Smooth muscle cell (in vitro differentiated cells): ENCODE results near the gene MYO1A. TPM values are rescaled to one million over a fixed set of nuclear protein-coding genes. Genes with fewer than 3 reads are reported as not detected.
A peak's percentile ranks its signal among the peaks of the same experiment; 100 is the strongest.

Experiments
- DNase-seq: peaks from one replicate; lab custom pipeline; 2025; ENCODE audit not compliant: unreplicated experiment; lab: John Stamatoyannopoulos, UW
- H2AFZ ChIP-seq: fragments of 200-600 bp; sonication (generic); 2 replicates; pipeline ENCODE4 v1.6.0; 2016; ENCODE audit warnings: antibody characterized with exemption, low read depth, mild to moderate bottlenecking
- H3F3A ChIP-seq: fragments of 200-600 bp; sonication (generic); 2 replicates; pipeline ENCODE4 v1.6.0; 2017; ENCODE audit warnings: antibody characterized with exemption, low read depth
- H3K27ac ChIP-seq: fragments of 200-600 bp; sonication (generic); 2 replicates; pipeline ENCODE4 v1.5.1; 2016; ENCODE audit warnings: low read depth, mild to moderate bottlenecking
- H3K27me3 ChIP-seq: fragments of 200-600 bp; sonication (generic); 2 replicates; pipeline ENCODE4 v1.6.1; 2016; ENCODE audit warnings: low read depth, mild to moderate bottlenecking
- H3K36me3 ChIP-seq: fragments of 200-600 bp; sonication (generic); 2 replicates; pipeline ENCODE4 v1.5.1; 2016; ENCODE audit warnings: low read depth
- H3K4me1 ChIP-seq: fragments of 200-600 bp; sonication (generic); 2 replicates; pipeline ENCODE4 v1.5.1; 2016; ENCODE audit warnings: low read depth
- H3K4me2 ChIP-seq: fragments of 200-600 bp; sonication (generic); 2 replicates; pipeline ENCODE4 v1.6.0; 2016; ENCODE audit warnings: mild to moderate bottlenecking
- H3K4me3 ChIP-seq: fragments of 200-600 bp; sonication (generic); 2 replicates; pipeline ENCODE4 v1.5.1; 2016; ENCODE audit warnings: mild to moderate bottlenecking
- H3K79me2 ChIP-seq: fragments of 200-600 bp; sonication (generic); 2 replicates; pipeline ENCODE4 v1.6.0; 2016; ENCODE audit warnings: low read depth, mild to moderate bottlenecking
- H3K9ac ChIP-seq: fragments of 200-600 bp; sonication (generic); 2 replicates; pipeline ENCODE4 v1.6.0; 2016; ENCODE audit warnings: low read depth
- H3K9me3 ChIP-seq: fragments of 200-600 bp; sonication (generic); replicated peaks from 2 replicates; pipeline ENCODE4 v1.5.1; 2016; ENCODE audit warnings: low read depth
- H4K20me1 ChIP-seq: fragments of 200-600 bp; sonication (generic); 2 replicates; pipeline ENCODE4 v1.6.0; 2016; ENCODE audit warnings: low read depth
- WGBS: methylation state at CpG from one replicate; pipeline ENCODE4 v1.1.7; 2016; ENCODE audit warnings: low lambda C conversion rate; 5-methylcytosine and 5-hydroxymethylcytosine counted together
- polyA plus RNA-seq: library from polyadenylated mRNA; unstranded; fragments of >200 nt; fragmentation: Nextera tagmentation; extraction: Ambion mirVana; gene quantifications from 2 replicates; pipeline ENCODE4 v1.2.1, GENCODE V29; 2016
- total RNA-seq: library from RNA; depleted of rRNA; stranded (reverse); fragments of >200 nt; gene quantifications from 2 replicates; pipeline ENCODE4 v1.2.3, GENCODE V29; 2014
- TF ChIP-seq, protein P1 (sequence below): fragments of 200-600 bp; sonication (generic); IDR thresholded peaks from 2 replicates; pipeline ENCODE4 v1.5.1; 2017; ENCODE audit warnings: borderline replicate concordance, mild to moderate bottlenecking, antibody characterized with exemption; ENCODE audit not compliant: insufficient read depth, poor library complexity, severe bottlenecking

Gene MYO1A
- total and polyA plus RNA-seq, 2 experiments from 2014 or later = not detected

- Histone ChIP-seq H3K4me3 (peak within 1 kb of the TSS; percentile 88), H3K79me2 (peaks cover 32% of the 10 kb centered on the region), H3K9ac (peak within 1 kb of the TSS; percentile 80), H3K36me3 (no peaks in the 10 kb centered on the region), H4K20me1 (peaks cover 16% of the 10 kb centered on the region), H3K27ac (peak within 1 kb of the TSS; percentile 32), H3K4me2 (peak within 1 kb of the TSS; percentile 97), H3K4me1 (peaks cover 7% of the 10 kb centered on the region), H3K27me3 (no peaks in the 10 kb centered on the region), H2AFZ (peak within 1 kb of the TSS; percentile 47), H3K9me3 (no peaks in the 10 kb centered on the region), H3F3A (peaks cover 11% of the 10 kb centered on the region)
- TF ChIP-seq, protein P1, sequence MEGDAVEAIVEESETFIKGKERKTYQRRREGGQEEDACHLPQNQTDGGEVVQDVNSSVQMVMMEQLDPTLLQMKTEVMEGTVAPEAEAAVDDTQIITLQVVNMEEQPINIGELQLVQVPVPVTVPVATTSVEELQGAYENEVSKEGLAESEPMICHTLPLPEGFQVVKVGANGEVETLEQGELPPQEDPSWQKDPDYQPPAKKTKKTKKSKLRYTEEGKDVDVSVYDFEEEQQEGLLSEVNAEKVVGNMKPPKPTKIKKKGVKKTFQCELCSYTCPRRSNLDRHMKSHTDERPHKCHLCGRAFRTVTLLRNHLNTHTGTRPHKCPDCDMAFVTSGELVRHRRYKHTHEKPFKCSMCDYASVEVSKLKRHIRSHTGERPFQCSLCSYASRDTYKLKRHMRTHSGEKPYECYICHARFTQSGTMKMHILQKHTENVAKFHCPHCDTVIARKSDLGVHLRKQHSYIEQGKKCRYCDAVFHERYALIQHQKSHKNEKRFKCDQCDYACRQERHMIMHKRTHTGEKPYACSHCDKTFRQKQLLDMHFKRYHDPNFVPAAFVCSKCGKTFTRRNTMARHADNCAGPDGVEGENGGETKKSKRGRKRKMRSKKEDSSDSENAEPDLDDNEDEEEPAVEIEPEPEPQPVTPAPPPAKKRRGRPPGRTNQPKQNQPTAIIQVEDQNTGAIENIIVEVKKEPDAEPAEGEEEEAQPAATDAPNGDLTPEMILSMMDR = peak; percentile 56
- DNase-seq = peak; percentile 33
- 1% methylated on average over 34 of the region's 94 CpGs for WGBS
Observed at GRCh38 chr12:57005980-57006808, 43.7 kb downstream of the MYO1A start, which contains the start of gene ZBTB39. Gene ZBTB39, minus strand, starts transcription at chr12:57006546. Its CDS starts 1,629 bp downstream, at chr12:57004917.

- no peaks in the 10 kb centered on the region for H3K27me3 ChIP-seq
- TF ChIP-seq, protein P1 = no peak
- peaks cover 31% of the 10 kb centered on the region for H4K20me1 ChIP-seq
- H3K36me3 ChIP-seq = no peaks in the 10 kb centered on the region
- no peak overlapping the region for H3K27ac ChIP-seq
- peaks cover 7% of the 10 kb centered on the region for H3K4me1 ChIP-seq
- peak overlapping the region; percentile 88 for H3K4me3 ChIP-seq
- peaks cover 47% of the 10 kb centered on the region for H3K79me2 ChIP-seq
- whole genome bisulfite sequencing = 96% methylated on average over 6 of the region's 6 CpGs
- H2AFZ ChIP-seq = no peak overlapping the region
- no peaks in the 10 kb centered on the region for H3K9me3 ChIP-seq
- no peak overlapping the region for H3K4me2 ChIP-seq
- peaks cover 7% of the 10 kb centered on the region for H3F3A ChIP-seq
- no peak for DNase-seq
- no peak overlapping the region for H3K9ac ChIP-seq
Observed at GRCh38 chr12:57004651-57005050, 45.3 kb downstream of the MYO1A start.

DNA sequence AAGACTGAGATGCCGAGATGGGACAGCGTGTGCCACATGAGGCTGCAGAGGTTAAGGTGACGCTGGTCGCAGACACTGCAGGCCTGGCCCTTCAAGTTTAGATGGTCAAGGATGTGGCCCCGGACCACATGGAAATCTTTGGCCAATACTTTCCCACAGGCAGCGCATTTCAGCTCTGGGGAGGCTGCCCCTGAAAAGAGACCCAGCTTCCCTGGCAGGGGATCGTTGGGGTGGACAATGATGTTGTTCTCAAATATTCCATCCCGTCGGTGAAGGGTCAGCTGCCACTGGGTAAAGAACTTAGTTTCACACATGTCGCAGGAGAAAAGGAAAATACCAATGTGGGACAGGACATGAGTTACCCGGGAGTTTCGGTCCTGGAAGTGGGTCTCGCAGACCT is 46.5 kb downstream of the MYO1A start:
- Histone ChIP-seq H3K4me3 (no peak overlapping the region), H3K27ac (no peak overlapping the region), H3K36me3 (no peaks in the 10 kb centered on the region), H2AFZ (no peak overlapping the region), H3K79me2 (peaks cover 49% of the 10 kb centered on the region), H3K9me3 (no peaks in the 10 kb centered on the region), H3K9ac (no peak overlapping the region), H3F3A (peaks cover 7% of the 10 kb centered on the region), H4K20me1 (peaks cover 44% of the 10 kb centered on the region), H3K27me3 (no peaks in the 10 kb centered on the region), H3K4me2 (no peak overlapping the region), H3K4me1 (peaks cover 7% of the 10 kb centered on the region)
- TF ChIP-seq, protein P1 = no peak
- 98% methylated on average over 13 of the region's 13 CpGs for WGBS
- no peak for DNase-seq
